ENCODE data around the gene DONSON. TPM values are rescaled to one million over a fixed set of nuclear protein-coding genes. Genes with fewer than 3 reads are reported as not detected.
A peak's percentile ranks its signal among the peaks of the same experiment; 100 is the strongest.
"Not testable (repeated sequence)": the region's sequence is repeated elsewhere in the genome, so short reads cannot be mapped to it uniquely, and the experiment has no call there.

DONSON gene
- total and polyA plus RNA-seq, 5 donors, result 3.9 to 5.9 (median 5.3) TPM

DNA sequence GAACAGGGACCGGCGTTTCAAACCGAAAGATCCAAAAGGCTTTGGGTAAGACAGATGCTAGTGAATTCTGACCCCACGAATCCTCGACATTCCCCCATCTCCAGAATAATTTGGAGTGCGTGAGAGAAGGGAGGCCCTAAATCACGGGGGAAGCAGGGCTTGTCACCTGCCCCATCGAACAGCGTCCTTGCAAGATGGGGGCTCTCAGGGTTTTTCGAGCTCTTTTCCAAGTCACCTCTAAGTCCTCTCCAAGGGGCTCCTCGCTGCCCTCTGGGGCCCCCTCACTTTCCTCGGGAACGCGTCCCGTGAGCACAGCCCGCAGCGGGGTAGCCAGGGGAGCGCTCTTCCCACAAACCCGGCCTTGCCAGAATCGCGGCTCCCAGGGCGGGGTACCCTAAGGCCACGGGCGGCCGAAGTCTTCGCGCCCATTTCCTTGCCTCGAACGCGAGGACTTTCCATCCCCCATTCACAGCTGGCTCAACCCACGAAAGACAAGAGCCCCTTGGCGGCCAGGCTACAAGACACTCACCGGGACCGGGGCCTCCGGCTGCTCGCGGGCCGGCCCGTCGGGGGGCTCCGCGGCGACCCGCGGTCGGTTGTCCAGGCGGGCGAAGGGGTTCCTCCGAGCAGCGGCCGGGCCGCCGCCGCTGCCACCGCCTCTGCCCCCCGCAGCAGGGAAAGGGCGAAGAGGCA is 546 bp downstream of the DONSON start:
- intact Hi-C loops (cut with DNase I), result no loop called here
- H3K9me3 ChIP-seq (ENCODE audit: control insufficient read depth, low read length), result no peaks in the 10 kb centered on the region
- under 1% methylated on average over 57 of the region's 57 CpGs for WGBS

DNA sequence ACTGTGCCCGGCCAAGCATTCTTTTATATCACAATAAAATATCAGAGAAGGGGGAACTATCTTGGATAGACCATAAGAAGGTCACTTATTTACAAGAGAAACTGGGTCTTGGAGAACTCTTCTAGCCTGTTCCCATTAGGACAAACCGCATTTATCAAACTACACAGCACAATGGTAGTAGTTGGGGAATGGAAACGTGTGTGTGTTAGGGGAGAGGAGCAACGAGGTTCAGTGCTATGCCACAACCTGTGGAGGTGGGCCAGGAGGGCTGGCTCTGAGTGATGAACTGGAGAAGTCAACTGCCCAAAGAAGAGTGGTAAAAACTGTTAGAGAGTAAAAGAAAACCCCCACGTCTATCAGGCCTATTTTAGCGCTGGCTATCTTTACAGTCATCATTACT is 1.6 kb downstream of the DONSON start:
- H3K4me1 ChIP-seq (ENCODE audit: control insufficient read depth, insufficient read depth, low read length), result no peaks in the 10 kb centered on the region
- intact Hi-C loops (cut with DNase I), result no loop called here
- 75% methylated on average over 6 of the region's 6 CpGs for WGBS
- H3K9me3 ChIP-seq (ENCODE audit: control insufficient read depth, low read length), result no peaks in the 10 kb centered on the region
- ATAC-seq (no peak), DNase-seq (no peak)
- no peak overlapping the region for H3K4me3 ChIP-seq (ENCODE audit: low read length)
- H3K27ac ChIP-seq (ENCODE audit: low read length), result no peak overlapping the region
- no peaks in the 10 kb centered on the region for H3K27me3 ChIP-seq (ENCODE audit: control insufficient read depth, insufficient read depth)

More for the DNA sequence above, 546 bp downstream of the DONSON start:
- Histone ChIP-seq H3K27ac (ENCODE audit: low read length) (peak overlapping the region; percentile 73), H3K4me1 (ENCODE audit: control insufficient read depth, insufficient read depth, low read length) (no peaks in the 10 kb centered on the region), H3K27me3 (ENCODE audit: control insufficient read depth, insufficient read depth) (no peaks in the 10 kb centered on the region), H3K4me3 (ENCODE audit: low read length) (peak overlapping the region; percentile 86)
- DNase-seq, result peak; percentile 50 to 78 (median 74)
- peak; percentile 43 to 61 for ATAC-seq

DNA sequence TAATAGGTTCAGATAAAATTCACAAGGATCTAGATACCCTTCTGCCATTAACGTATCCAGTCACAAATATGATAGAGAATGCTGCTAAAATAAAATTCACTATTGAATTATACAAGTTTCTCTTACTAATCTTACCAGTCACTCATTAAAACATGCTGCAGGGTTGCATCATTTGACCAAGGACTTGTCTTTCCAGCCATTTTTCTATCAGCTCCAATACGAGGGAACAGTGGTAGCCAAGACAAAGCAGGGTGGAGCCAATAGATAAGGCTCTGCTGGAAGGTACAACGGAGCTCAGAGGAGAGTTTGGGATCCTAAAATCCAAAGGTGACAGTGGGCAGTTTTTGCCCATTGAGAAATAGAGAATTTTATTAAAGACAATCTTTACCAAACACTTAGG is 4.0 kb downstream of the DONSON start:
- ATAC-seq (no peak), DNase-seq (no peak)
- Histone ChIP-seq H3K4me1 (ENCODE audit: control insufficient read depth, insufficient read depth, low read length) (no peaks in the 10 kb centered on the region), H3K9me3 (ENCODE audit: control insufficient read depth, low read length) (no peaks in the 10 kb centered on the region), H3K27me3 (ENCODE audit: control insufficient read depth, insufficient read depth) (no peaks in the 10 kb centered on the region), H3K27ac (ENCODE audit: low read length) (no peak overlapping the region), H3K4me3 (ENCODE audit: low read length) (no peak overlapping the region)
- WGBS, result 55% methylated on average over 3 of the region's 3 CpGs
- intact Hi-C loops (cut with DNase I), result no loop called here

DNA sequence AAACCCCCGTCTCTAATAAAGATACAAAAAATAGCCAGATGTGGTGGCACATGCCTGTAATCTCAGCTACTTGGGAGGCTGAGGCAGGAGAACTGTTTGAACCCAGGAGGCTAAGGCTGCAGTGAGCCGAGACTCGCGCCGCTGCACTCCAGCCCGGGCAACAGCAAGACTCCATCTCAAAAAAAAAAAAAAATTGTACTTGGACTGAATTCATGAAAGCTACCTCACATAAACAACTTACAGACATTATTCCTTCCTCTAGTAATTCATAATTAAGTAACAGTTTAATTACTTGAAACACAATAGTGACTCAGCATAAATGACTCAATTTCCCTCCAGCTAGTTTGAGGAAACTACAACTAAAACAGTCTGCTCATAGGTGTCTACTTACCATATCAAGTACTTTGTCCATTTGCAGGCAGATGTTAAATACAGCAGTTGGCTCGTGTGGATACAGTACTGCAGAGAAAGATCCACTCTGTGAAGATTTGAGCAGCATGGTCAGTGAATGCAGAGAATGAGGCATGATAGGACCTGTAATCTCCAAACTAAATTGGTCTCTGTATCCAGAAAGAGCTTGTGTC is 9.4 kb downstream of the DONSON start:
- WGBS, result 89% methylated on average over 7 of the region's 7 CpGs
- Histone ChIP-seq H3K9me3 (ENCODE audit: control insufficient read depth, low read length) (no peaks in the 10 kb centered on the region), H3K4me1 (ENCODE audit: control insufficient read depth, insufficient read depth, low read length) (no peaks in the 10 kb centered on the region), H3K27ac (ENCODE audit: low read length) (no peak overlapping the region), H3K4me3 (ENCODE audit: low read length) (no peak overlapping the region), H3K27me3 (ENCODE audit: control insufficient read depth, insufficient read depth) (no peaks in the 10 kb centered on the region)
- intact Hi-C loops (cut with DNase I), result no loop called here
- no peak for DNase-seq
- peak in 1 of 2 donors; percentile 13 for ATAC-seq

DNA sequence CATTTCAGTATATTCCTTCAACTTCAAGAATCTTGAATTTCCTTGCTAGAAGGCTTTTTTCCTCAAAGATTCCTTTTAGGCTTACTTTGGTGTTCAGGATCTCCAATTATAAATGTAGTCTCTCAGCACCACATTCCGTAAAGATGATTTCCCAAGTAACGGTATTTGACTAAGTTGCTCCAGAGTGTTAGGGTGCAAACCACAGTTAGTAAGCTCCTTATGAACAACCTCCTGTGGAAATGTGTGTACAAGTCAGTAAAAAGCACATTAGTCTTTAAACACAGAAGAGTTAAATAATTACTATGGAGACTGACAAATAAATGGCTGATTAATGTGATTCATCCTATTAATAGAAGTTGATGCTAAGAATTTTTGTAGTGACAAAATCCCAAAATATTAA is 10.3 kb downstream of the DONSON start:
- WGBS, result 78% methylated on average over 2 of the region's 2 CpGs
- H3K9me3 ChIP-seq (ENCODE audit: control insufficient read depth, low read length), result no peaks in the 10 kb centered on the region
- no peak overlapping the region for H3K27ac ChIP-seq (ENCODE audit: low read length)
- H3K4me1 ChIP-seq (ENCODE audit: control insufficient read depth, insufficient read depth, low read length), result no peaks in the 10 kb centered on the region
- no peak for ATAC-seq
- H3K27me3 ChIP-seq (ENCODE audit: control insufficient read depth, insufficient read depth), result no peaks in the 10 kb centered on the region
- no peak for DNase-seq
- intact Hi-C loops (cut with DNase I), result no loop called here
- no peak overlapping the region for H3K4me3 ChIP-seq (ENCODE audit: low read length)

DNA sequence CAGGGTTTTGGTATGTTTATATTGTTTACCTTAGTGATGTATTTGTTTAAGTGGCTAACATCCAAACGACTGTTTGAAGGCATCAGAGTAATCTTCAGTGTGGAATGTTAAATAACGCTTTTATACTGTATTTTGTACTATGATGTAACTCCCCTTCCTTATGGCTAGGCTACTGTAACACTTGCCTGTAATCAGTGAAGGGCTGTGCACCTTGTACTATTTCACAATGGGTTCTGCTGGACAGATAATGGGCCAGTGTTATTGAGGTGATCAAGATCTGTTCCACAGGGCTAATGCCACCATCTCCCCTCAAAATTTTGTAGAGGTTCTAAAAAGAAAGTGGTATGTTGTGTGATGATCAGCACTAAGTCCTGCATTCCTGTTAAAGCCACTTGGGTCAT is 11.7 kb downstream of the DONSON start:
- DNase-seq; H3K27me3 ChIP-seq (ENCODE audit: control insufficient read depth, insufficient read depth); H3K4me1 ChIP-seq (ENCODE audit: control insufficient read depth, insufficient read depth, low read length); H3K9me3 ChIP-seq (ENCODE audit: control insufficient read depth, low read length); intact Hi-C loops (cut with DNase I); H3K27ac ChIP-seq (ENCODE audit: low read length); H3K4me3 ChIP-seq (ENCODE audit: low read length): not testable (repeated sequence)
- WGBS, result 51% methylated on average over 2 of the region's 2 CpGs
- peak in 1 of 2 donors; percentile 37 for ATAC-seq

DNA sequence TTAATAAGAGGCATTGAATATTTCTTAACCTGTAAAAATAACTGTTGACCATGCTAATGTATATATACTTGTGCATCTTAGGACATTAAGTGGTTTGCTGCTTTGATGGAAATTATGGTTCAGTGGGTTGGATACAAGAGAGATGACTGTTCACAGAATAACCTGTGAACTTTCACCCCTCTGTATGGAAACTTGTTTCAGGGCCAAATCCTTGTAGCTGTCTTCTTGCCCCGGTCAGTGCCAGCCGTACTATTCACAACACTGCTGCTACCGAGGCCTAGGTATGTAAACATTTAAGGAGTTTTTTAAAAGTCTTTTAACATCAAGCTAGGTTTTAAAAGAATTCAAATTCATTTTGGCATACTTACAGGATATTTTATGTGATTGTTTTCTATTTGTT is 16.1 kb downstream of the DONSON start:
- ATAC-seq (peak in 1 of 2 donors; percentile 63), DNase-seq (no peak)
- H3K27ac ChIP-seq (ENCODE audit: low read length), result no peak overlapping the region
- 43% methylated on average over 3 of the region's 3 CpGs for WGBS
- H3K27me3 ChIP-seq (ENCODE audit: control insufficient read depth, insufficient read depth), result no peaks in the 10 kb centered on the region
- H3K9me3 ChIP-seq (ENCODE audit: control insufficient read depth, low read length), result no peaks in the 10 kb centered on the region
- no peaks in the 10 kb centered on the region for H3K4me1 ChIP-seq (ENCODE audit: control insufficient read depth, insufficient read depth, low read length)
- intact Hi-C loops (cut with DNase I), result no loop called here
- H3K4me3 ChIP-seq (ENCODE audit: low read length), result no peak overlapping the region

DNA sequence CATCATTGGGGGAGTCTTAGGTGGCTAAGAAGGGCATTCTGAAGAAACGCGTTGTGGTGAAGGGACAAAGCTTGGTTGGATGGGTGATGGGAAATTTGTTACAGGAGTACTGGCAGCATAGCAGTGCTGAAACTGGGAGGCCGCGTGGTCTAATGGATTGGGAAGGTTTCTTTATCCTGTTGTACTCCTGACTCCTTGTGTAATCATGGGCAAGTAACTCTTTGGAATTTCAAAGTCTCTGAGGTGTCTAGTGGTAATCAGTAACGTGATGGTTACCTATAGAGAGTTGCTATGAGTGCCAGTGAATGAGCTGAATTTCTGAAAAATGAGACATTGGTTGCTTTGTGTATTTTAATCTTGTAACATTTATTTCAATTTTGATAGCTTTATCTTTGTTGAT is 18.5 kb downstream of the DONSON start:
- WGBS, result 88% methylated on average over 5 of the region's 5 CpGs
- intact Hi-C loops (cut with DNase I), result no loop called here

DNA sequence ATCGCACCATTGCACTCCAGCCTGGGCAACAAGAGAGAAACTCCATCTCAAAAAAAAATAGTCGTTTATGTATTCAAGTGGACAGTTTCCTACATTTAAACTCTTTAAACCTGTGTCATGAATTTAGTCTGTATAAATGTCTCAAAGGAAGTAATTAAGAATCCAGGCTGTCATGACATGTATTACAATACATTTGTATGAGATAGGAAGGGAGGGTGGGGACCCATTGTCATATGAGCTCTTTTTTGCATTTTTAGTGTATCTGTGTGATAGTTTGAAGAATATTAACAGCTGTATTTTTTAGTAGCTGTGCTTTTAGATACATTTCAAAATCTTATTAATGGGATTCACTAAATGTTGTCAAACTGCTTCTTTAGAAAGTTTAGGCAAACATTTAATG is 20.0 kb downstream of the DONSON start:
- WGBS, result 84% methylated on average over 2 of the region's 2 CpGs
- Histone ChIP-seq H3K27me3 (ENCODE audit: control insufficient read depth, insufficient read depth) (no peaks in the 10 kb centered on the region), H3K4me3 (ENCODE audit: low read length) (no peak overlapping the region), H3K4me1 (ENCODE audit: control insufficient read depth, insufficient read depth, low read length) (no peaks in the 10 kb centered on the region), H3K27ac (ENCODE audit: low read length) (no peak overlapping the region), H3K9me3 (ENCODE audit: control insufficient read depth, low read length) (no peaks in the 10 kb centered on the region)
- DNase-seq (no peak), ATAC-seq (no peak)
- intact Hi-C loops (cut with DNase I), result no loop called here

More for the DNA sequence above, 18.5 kb downstream of the DONSON start:
- Histone ChIP-seq H3K9me3 (ENCODE audit: control insufficient read depth, low read length) (no peaks in the 10 kb centered on the region), H3K4me1 (ENCODE audit: control insufficient read depth, insufficient read depth, low read length) (no peaks in the 10 kb centered on the region), H3K4me3 (ENCODE audit: low read length) (no peak overlapping the region), H3K27me3 (ENCODE audit: control insufficient read depth, insufficient read depth) (no peaks in the 10 kb centered on the region), H3K27ac (ENCODE audit: low read length) (no peak overlapping the region)
- no peak for DNase-seq
- ATAC-seq, result no peak

DNA sequence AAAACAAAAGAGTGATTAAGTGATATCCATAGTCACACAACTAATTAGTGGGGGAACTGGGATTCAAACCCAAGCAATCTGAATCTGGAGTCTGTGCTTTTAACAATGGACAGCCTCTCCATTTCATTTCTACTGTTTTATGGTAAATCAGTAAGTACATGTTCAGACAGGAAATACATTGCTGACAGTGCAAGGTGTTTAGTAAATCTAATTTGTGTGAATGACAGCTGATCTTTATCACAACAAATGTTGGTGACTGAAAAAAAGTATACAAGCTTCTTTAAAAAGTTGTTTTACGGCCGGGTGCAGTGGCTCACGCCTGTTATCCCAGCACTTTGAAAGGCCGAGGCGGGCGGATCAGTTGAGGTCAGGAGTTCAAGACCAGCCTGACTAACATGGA is 20.6 kb downstream of the DONSON start:
- intact Hi-C loops (cut with DNase I), result no loop called here
- no peaks in the 10 kb centered on the region for H3K4me1 ChIP-seq (ENCODE audit: control insufficient read depth, insufficient read depth, low read length)
- 86% methylated on average over 6 of the region's 6 CpGs for WGBS
- no peak overlapping the region for H3K27ac ChIP-seq (ENCODE audit: low read length)
- H3K27me3 ChIP-seq (ENCODE audit: control insufficient read depth, insufficient read depth), result no peaks in the 10 kb centered on the region
- no peaks in the 10 kb centered on the region for H3K9me3 ChIP-seq (ENCODE audit: control insufficient read depth, low read length)
- ATAC-seq (no peak), DNase-seq (no peak)
- H3K4me3 ChIP-seq (ENCODE audit: low read length), result no peak overlapping the region

DNA sequence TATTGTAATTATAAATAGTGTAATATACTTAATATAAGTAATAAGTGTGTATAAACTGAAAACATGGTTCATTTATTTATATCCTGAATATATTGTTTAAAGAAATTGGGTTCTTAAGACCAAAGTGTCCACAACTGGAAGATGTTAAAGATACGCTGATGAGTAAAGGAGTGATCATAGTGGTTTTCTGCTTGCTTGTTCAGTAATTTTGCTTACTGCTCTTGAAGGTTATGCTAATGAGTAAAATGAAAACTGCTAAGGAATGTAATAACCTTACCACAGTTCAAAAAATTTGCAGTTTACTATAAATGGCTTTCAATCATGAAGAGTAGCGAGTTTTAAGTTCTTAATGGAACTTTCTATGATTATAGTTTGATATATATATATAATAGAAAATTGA is 22.0 kb downstream of the DONSON start:
- no peak overlapping the region for H3K27ac ChIP-seq (ENCODE audit: low read length)
- no peaks in the 10 kb centered on the region for H3K27me3 ChIP-seq (ENCODE audit: control insufficient read depth, insufficient read depth)
- H3K9me3 ChIP-seq (ENCODE audit: control insufficient read depth, low read length), result no peaks in the 10 kb centered on the region
- intact Hi-C loops (cut with DNase I), result no loop called here
- 98% methylated on average over 2 of the region's 2 CpGs for WGBS
- no peak overlapping the region for H3K4me3 ChIP-seq (ENCODE audit: low read length)
- ATAC-seq, result no peak
- H3K4me1 ChIP-seq (ENCODE audit: control insufficient read depth, insufficient read depth, low read length), result no peaks in the 10 kb centered on the region
- no peak for DNase-seq
